Measurements from ENCODE around the gene TSPAN5. TPM values are rescaled to one million over a fixed set of nuclear protein-coding genes. Genes with fewer than 3 reads are reported as not detected.

Gene TSPAN5
- total and polyA plus RNA-seq, 2 of the 4 experiments (the other 2 are of a cell fraction): 64.8 to 79.6 TPM

- BruUV-seq (replicated peaks): no TSS peak
- TF ChIP-seq RFX5 (IDR thresholded peaks at IDR 0.05; ENCODE audit: low read depth, low read length) (no peak), ELK1 (IDR thresholded peaks at IDR 0.05; ENCODE audit: borderline replicate concordance, low read depth, low read length) (no peak), RCOR1 (IDR thresholded peaks at IDR 0.05; ENCODE audit: insufficient replicate concordance, low read length) (no peak), POLR2A (IDR thresholded peaks at IDR 0.05; ENCODE audit: low read depth, low read length) (no peak), MAZ (IDR thresholded peaks at IDR 0.05; ENCODE audit: borderline replicate concordance, low read depth, low read length) (no peak), CTCF (conservative IDR thresholded peaks at IDR 0.05; ENCODE audit: low read depth, low read length) (no peak), BHLHE40 (IDR thresholded peaks at IDR 0.05; ENCODE audit: low read depth, low read length) (no peak), FOS (IDR thresholded peaks at IDR 0.05; ENCODE audit: low read depth, low read length) (no peak), CHD1 (IDR thresholded peaks at IDR 0.05; ENCODE audit: low read depth, low read length) (no peak), MAFK (IDR thresholded peaks at IDR 0.05; ENCODE audit: low read depth, low read length) (0 out of 2 replicates have a peak, but pooled peaks have one; percentile 27), USF2 (IDR thresholded peaks at IDR 0.05; ENCODE audit: low read depth, low read length) (peak; percentile 87), NFE2L2 (IDR thresholded peaks at IDR 0.05; ENCODE audit: low read depth, low read length) (no peak), SMC3 (IDR thresholded peaks at IDR 0.05; ENCODE audit: low read depth, low read length) (no peak), CEBPB (IDR thresholded peaks at IDR 0.05; ENCODE audit: low read depth, low read length) (peak; percentile 76), RAD21 (IDR thresholded peaks at IDR 0.05; ENCODE audit: low read length) (no peak)
These were observed 101.1 kb downstream of the TSPAN5 start for GRCh38 chr4:98557194-98557892.

More at GRCh38 chr4:98557194-98557892, 101.1 kb downstream of the TSPAN5 start:
- in situ Hi-C loops (cut with MboI; ENCODE audit: low sequenced_read_pairs): no loop called here
- Histone ChIP-seq H4K91ac (ENCODE audit: insufficient read depth, low read depth, low read length) (no peak overlapping the region), H3K4me3 (ENCODE audit: insufficient read depth, low read depth, low read length) (no peak overlapping the region), H2AK9ac (replicated peaks; ENCODE audit: low read depth, low read length, poor library complexity) (no peak overlapping the region), H3K4me1 (ENCODE audit: control insufficient read depth, insufficient read depth, low read length) (peaks cover 12% of the 10 kb centered on the region), H2BK20ac (ENCODE audit: low read depth, low read length) (no peak overlapping the region), H4K20me1 (ENCODE audit: insufficient read depth, low read length) (peaks cover 9% of the 10 kb centered on the region; the same call in 1 of the 2 replicates), H3K9me3 (ENCODE audit: control insufficient read depth, insufficient read depth, low read length) (no peaks in the 10 kb centered on the region), H3K4ac (ENCODE audit: low read depth, low read length) (no peak overlapping the region), H2AFZ (replicated peaks; ENCODE audit: low read length, poor library complexity) (peak overlapping the region; percentile 39), H2BK5ac (ENCODE audit: low read depth, low read length, poor library complexity, severe bottlenecking) (peak overlapping the region; percentile 7), H3K79me1 (ENCODE audit: low read depth in 1 of 2, low read length in 2 of 2) (peaks cover 25 to 56% of the 10 kb centered on the region in 2 experiments), H3K18ac (ENCODE audit: low read depth, low read length) (no peak overlapping the region; the same call in 1 of the 2 replicates), H2BK15ac (ENCODE audit: low read depth, low read length) (no peak overlapping the region), H3K9me1 (ENCODE audit: insufficient read depth, low read length) (peaks cover 10% of the 10 kb centered on the region), H3K23ac (ENCODE audit: low read depth, low read length) (no peak overlapping the region), H3K36me3 (ENCODE audit: control insufficient read depth, insufficient read depth, low read length) (peaks cover 2% of the 10 kb centered on the region; the same call in 1 of the 2 replicates), H3K56ac (ENCODE audit: extremely low read depth, insufficient read depth, low read length) (no peak overlapping the region), H4K5ac (ENCODE audit: low read depth, low read length) (no peak overlapping the region), H3K14ac (replicated peaks; ENCODE audit: low read depth, low read length) (no peak overlapping the region), H3K27me3 (ENCODE audit: control insufficient read depth, insufficient read depth, low read length) (no peaks in the 10 kb centered on the region), H2BK120ac (ENCODE audit: low read depth, low read length) (no peak overlapping the region), H3K9ac (ENCODE audit: low read depth, low read length) (no peak overlapping the region), H3K4me2 (ENCODE audit: low read depth, low read length) (peak overlapping the region; percentile 51), H4K8ac (ENCODE audit: low read depth in 2 of 2, low read length in 2 of 2) (no peak overlapping the region), H3K27ac (ENCODE audit: insufficient read depth, low read length) (peak overlapping the region; percentile 22; the same call in 1 of the 2 replicates), H2AK5ac (ENCODE audit: low read depth, low read length) (no peak overlapping the region)
- dilution Hi-C loops (cut with HindIII; ENCODE audit: low sequenced_read_pairs, unreplicated experiment): no loop called here
- peak; percentile 59 for ATAC-seq (ENCODE audit: low read depth)
- POLR2A ChIA-PET (ENCODE audit: unreplicated experiment): no interaction called here
- no CpG with 5 or more reads among the region's 7 CpGs for WGBS, 2 experiments (ENCODE audit: extremely low coverage in 2 of 2, insufficient read length in 1 of 2)
- intact Hi-C loops (cut with micrococcal nuclease): no loop called here
- DNase-seq: peak; percentile 75
- CTCF ChIA-PET: no interaction called here

All from IMR-90 (cell line).